ENCODE results near the gene CDH23.

DNA sequence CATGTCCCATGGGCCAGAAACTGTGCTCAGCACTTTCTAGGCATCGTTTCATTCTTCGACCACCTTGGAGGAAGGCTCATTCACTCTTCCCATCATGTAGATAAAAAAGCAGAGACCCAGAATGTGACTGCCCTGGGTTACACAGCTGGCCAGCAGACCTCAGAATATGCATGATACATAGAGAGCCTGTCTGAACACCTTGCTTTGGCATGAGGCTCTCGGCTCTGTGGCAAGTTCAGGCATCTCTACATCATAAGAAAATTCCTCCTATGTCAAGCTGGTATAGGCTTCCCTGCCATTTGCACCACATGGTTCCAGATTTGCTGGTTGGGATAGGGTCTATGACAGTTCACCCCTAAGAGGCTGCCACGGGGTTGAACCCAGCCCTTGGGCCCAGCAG, 134.1 kb downstream of the CDH23 start:
- TF ChIP-seq, protein P1, sequence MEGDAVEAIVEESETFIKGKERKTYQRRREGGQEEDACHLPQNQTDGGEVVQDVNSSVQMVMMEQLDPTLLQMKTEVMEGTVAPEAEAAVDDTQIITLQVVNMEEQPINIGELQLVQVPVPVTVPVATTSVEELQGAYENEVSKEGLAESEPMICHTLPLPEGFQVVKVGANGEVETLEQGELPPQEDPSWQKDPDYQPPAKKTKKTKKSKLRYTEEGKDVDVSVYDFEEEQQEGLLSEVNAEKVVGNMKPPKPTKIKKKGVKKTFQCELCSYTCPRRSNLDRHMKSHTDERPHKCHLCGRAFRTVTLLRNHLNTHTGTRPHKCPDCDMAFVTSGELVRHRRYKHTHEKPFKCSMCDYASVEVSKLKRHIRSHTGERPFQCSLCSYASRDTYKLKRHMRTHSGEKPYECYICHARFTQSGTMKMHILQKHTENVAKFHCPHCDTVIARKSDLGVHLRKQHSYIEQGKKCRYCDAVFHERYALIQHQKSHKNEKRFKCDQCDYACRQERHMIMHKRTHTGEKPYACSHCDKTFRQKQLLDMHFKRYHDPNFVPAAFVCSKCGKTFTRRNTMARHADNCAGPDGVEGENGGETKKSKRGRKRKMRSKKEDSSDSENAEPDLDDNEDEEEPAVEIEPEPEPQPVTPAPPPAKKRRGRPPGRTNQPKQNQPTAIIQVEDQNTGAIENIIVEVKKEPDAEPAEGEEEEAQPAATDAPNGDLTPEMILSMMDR (IDR thresholded peaks at IDR 0.05) = no peak
- TF ChIP-seq POLR2A (IDR thresholded peaks at IDR 0.05) (no peak), EP300 (IDR thresholded peaks at IDR 0.05) (no peak)
